HG03354 (cell line): Measurements from ENCODE around the gene SOX3.

ENCODE experiments used
- ATAC-seq: cut with Tn5 transposase; IDR thresholded peaks from one replicate; pipeline ENCODE4 v1.9.1; 2021; ENCODE audit warnings: mild to moderate bottlenecking; ENCODE audit not compliant: unreplicated experiment, poor library complexity, severe bottlenecking

Gene SOX3

DNA sequence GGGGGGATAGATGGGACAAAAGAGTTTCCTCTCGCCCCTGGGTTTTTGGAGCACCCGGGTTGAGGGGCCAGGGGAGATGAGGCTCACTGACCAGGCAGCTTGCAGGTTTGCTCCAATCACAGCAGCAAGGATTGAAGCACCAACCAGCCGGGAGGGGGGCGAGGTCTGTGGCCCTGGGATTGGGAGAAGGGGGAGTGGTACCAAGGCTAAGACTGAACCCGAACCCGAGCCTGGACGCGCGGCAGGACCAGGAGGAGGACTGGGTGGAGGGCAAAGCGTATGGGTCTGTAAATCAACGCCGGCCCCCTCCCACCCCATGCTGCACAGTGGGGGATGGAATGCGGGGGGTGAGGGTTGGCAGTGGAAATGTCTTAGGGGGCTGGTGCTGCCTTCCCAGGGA is 3.5 kb downstream of the SOX3 start:
- ATAC-seq, result no peak

DNA sequence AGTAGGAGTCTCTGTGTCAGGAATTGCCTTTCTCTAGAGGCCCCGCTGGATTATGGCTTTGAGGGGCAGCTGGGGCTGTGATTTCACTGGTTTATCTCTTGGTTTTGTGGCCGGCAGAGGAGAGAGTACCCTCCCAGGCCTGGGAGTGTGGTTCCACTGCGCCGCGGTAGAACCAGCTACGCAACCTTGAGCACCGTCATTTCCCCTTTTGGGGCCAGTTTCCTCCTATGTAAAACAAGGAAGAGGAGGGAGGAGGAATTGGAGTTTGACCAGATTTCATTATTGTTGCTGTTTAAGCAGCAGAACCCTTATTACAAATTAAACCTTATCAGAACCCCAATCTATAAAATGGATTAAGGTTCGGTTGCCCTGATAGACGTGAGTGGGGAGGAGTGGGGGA is 4.4 kb downstream of the SOX3 start:
- no peak for ATAC-seq

DNA sequence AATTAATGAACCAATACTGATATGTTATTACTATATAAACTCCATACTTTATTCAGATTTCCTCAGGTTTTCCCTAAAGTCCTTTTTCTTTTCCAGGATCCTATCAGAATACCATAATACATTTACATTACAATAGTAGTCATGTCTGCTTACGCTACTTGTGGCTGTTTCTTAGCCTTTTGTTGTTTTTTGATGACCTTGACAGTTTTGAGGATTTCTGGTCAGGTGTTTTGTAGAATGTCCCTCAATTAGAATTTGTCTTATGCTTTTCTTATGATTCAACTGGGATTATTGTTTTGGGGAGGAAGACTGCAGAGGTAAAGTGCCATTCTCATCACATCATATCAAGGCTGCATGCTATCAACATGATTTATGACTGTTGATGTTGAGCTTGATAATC is 9.1 kb downstream of the SOX3 start:
- no peak for ATAC-seq

DNA sequence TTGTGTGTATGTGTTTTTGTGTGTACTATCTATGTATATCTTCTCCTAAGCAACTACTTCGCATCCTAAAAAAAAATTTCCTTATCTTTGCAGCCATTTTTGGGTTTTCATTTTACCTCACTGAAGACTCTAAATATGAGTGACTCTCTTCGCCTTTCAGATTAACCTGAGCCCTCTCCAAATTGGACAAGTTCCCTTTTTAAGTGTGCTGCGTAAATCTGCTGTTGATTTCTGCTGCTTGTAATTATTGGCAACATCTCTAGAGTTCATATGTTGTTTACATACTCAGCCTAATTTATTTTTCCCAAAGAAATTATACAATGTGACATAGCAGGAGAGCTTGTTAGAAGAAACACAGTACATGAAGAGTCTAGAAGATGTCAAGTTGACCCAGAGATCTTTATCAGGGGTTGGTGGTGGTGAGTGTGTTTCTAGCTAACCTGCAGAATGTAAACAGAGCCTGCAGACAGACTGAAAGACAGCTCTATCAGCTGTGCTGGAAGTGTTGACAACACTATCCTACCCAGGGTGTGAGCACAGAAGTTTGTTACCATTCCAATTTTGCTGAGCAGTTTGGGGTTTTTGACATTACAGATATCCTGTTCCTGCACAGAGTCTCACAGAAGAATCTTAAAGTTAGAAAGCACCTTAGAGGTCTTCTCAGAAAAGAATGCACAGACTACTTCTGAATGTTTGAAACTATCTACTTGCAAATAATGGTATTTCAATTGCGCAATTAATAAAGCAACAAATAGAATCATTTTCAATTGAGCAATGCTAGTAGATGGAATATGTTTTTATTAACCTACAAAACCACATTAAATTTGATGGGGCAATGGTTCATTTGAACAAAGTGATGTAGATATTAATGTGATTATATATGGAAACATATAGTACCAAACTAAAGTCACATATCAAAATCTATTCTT is 12.5 kb downstream of the SOX3 start:
- no peak for ATAC-seq

DNA sequence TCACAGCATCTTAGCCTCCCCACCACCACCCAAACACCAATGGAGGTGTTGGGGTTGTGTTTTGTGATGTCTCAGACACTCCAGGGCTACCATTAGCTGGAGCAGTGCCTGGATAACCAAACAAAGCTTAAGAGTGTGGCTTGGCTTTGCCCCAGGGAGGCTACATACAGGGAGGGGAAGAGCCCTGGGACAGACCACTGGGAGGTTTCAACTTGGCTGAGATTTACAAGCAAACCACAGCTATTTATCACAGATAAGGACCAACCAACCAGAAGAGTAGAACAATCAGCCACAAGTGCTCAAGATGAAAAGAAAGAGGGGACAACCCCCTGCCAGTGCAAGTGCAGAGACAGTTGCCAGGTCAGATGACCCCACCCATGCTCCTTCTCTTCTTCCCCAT is 24.1 kb downstream of the SOX3 start:
- ATAC-seq, result no peak

DNA sequence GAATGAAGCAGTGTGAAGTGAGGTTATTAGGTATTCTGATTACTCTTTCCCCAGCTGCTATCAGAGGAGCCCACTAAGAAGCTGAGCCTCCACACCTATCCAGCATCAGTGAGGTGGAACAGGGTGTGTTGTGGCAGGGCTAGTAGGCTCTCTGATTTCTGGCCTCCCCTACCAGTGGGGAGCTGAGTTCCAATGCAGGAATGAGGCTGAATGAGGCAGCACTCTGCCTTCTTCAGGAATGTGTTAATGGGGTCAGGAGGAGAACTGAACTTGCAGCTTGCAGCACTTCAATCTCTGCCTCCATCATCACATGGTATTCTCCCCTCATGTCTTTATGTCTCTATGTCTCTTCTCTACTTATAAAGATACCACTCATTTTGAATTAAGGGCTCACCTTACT is 26.9 kb downstream of the SOX3 start:
- ATAC-seq, result no peak

DNA sequence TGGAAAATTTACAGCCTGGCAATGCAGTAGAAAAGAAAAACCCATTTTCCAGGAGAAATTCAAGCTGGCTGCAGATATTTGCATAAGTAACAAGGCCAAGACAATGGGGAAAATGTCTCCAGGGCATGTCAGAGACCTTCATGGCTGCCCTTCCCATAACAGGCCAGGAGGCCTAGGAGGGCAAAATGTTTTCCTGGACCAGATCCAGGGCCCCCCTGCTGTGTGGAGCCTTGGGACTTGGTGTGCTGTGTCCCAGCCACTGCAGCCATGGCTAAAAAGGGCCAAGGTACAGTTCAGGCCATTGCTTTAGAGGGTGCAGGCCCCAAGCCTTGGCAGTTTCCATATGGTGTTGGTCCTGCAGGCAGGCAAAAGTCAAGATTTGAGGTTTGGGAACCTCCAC is 29.8 kb downstream of the SOX3 start:
- no peak for ATAC-seq

DNA sequence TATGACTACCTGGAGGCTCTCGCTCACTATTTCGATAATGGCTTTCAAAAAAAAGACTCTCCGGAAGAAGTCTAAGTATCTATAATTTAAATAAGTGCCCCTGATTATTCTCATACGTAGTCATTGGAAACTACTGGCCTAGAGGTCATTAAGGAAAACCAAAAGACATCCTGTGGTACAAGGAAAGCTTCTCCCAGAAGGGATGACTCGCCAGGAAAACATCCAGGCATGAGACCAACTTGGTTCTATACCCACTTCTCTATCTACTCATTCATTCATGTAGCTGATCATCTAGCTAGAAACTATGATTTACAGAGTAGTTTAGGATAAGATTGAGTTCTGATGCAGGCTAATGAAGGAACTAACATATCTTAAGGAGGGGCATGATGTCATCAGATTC is 37.7 kb downstream of the SOX3 start:
- no peak for ATAC-seq
